ENCODE data around the gene CPT2. TPM values are rescaled to one million over a fixed set of nuclear protein-coding genes. Genes with fewer than 3 reads are reported as not detected.

The CPT2 gene
- total and polyA plus RNA-seq, 2 of the 13 experiments (the other 11 are each of a cell fraction or from before 2014, with no cell fraction given): 12.6 to 14.6 TPM

DNA sequence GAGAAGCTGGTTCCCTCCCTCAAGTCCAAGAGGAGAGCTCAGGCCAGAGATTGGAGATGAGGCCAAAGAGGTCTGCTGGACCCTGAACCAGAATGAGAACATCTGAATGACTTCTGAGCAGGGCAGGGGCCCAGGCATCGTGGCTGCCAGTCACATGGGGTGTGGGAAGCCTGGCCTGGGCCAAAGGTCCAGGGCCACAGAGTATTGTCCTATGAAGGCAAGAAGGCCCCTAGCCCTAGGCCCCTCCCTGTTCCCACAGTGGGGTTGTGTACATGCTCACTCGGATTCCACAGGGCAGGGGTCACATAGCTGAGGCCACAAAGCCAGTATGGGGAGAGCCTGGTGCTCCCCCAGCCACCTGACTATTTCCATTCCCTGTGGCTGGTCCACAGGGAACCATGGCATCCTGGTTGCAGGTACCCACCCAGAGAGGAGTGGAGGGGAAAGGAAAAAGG is 35.7 kb upstream of the CPT2 start (continued):
- TF ChIP-seq NR2F6 (IDR thresholded peaks at IDR 0.05): peak; percentile 99
- TF ChIP-seq NR2F6 (CRISPR knock-in tag; IDR thresholded peaks at IDR 0.05): peak; percentile 100
- TF ChIP-seq REXO4 (CRISPR knock-in tag; IDR thresholded peaks at IDR 0.05; ENCODE audit: borderline replicate concordance): no peak
- TF ChIP-seq THAP11 (CRISPR knock-in tag; IDR thresholded peaks at IDR 0.05): peak; percentile 81
- TF ChIP-seq TOE1 (CRISPR knock-in tag; IDR thresholded peaks at IDR 0.05): no peak
- TF ChIP-seq, protein P1, sequence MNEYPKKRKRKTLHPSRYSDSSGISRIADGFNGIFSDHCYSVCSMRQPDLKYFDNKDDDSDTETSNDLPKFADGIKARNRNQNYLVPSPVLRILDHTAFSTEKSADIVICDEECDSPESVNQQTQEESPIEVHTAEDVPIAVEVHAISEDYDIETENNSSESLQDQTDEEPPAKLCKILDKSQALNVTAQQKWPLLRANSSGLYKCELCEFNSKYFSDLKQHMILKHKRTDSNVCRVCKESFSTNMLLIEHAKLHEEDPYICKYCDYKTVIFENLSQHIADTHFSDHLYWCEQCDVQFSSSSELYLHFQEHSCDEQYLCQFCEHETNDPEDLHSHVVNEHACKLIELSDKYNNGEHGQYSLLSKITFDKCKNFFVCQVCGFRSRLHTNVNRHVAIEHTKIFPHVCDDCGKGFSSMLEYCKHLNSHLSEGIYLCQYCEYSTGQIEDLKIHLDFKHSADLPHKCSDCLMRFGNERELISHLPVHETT (CRISPR knock-in tag; conservative IDR thresholded peaks at IDR 0.05): no peak
- no peak for TF ChIP-seq NFATC3 (CRISPR knock-in tag; IDR thresholded peaks at IDR 0.05)
- TF ChIP-seq SMC3 (IDR thresholded peaks at IDR 0.05; ENCODE audit: low read length): no peak
- peak; percentile 71; the same call in 1 of the 2 replicates for TF ChIP-seq ZNF280B (CRISPR knock-in tag; IDR thresholded peaks at IDR 0.05; ENCODE audit: borderline replicate concordance)
- no peak for TF ChIP-seq SNAI1 (CRISPR knock-in tag; IDR thresholded peaks at IDR 0.05; ENCODE audit: borderline replicate concordance)
- peak; percentile 96 for TF ChIP-seq IRF2 (CRISPR knock-in tag; IDR thresholded peaks at IDR 0.05)
- peak; percentile 67; the same call in 1 of the 2 replicates for TF ChIP-seq SRY (CRISPR knock-in tag; IDR thresholded peaks at IDR 0.05)
- TF ChIP-seq ARID2 (CRISPR knock-in tag; IDR thresholded peaks at IDR 0.05; ENCODE audit: borderline replicate concordance): no peak
- no peak for TF ChIP-seq ZNF253 (CRISPR knock-in tag; IDR thresholded peaks at IDR 0.05; ENCODE audit: borderline replicate concordance)
- TF ChIP-seq, protein P2, sequence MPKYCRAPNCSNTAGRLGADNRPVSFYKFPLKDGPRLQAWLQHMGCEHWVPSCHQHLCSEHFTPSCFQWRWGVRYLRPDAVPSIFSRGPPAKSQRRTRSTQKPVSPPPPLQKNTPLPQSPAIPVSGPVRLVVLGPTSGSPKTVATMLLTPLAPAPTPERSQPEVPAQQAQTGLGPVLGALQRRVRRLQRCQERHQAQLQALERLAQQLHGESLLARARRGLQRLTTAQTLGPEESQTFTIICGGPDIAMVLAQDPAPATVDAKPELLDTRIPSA (CRISPR knock-in tag; IDR thresholded peaks at IDR 0.05; ENCODE audit: borderline replicate concordance): no peak
- peak; percentile 100 for TF ChIP-seq PAXIP1 (CRISPR knock-in tag; conservative IDR thresholded peaks at IDR 0.05)
- TF ChIP-seq SOX6 (IDR thresholded peaks at IDR 0.05): no peak
- TF ChIP-seq SOX6 (CRISPR knock-in tag; IDR thresholded peaks at IDR 0.05): peak; percentile 99
- TF ChIP-seq ZNF607 (CRISPR knock-in tag; IDR thresholded peaks at IDR 0.05; ENCODE audit: borderline replicate concordance): peak; percentile 82; the same call in 1 of the 2 replicates
- TF ChIP-seq HCFC1 (IDR thresholded peaks at IDR 0.05; ENCODE audit: low read depth, low read length): no peak
- no peak for TF ChIP-seq ZNF562 (CRISPR knock-in tag; IDR thresholded peaks at IDR 0.05; ENCODE audit: borderline replicate concordance)
- TF ChIP-seq, protein P3, sequence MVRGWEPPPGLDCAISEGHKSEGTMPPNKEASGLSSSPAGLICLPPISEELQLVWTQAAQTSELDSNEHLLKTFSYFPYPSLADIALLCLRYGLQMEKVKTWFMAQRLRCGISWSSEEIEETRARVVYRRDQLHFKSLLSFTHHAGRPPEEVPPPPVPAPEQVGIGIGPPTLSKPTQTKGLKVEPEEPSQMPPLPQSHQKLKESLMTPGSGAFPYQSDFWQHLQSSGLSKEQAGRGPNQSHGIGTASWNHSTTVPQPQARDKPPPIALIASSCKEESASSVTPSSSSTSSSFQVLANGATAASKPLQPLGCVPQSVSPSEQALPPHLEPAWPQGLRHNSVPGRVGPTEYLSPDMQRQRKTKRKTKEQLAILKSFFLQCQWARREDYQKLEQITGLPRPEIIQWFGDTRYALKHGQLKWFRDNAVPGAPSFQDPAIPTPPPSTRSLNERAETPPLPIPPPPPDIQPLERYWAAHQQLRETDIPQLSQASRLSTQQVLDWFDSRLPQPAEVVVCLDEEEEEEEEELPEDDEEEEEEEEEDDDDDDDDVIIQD (CRISPR knock-in tag; IDR thresholded peaks at IDR 0.05; ENCODE audit: low read depth): peak; percentile 97
- peak; percentile 35; the same call in 1 of the 2 replicates for TF ChIP-seq TBX3 (IDR thresholded peaks at IDR 0.05; ENCODE audit: borderline replicate concordance)
